ENCODE measurements around the gene TSPAN12. TPM values are rescaled to one million over a fixed set of nuclear protein-coding genes. Genes with fewer than 3 reads are reported as not detected.

Gene TSPAN12
- total and polyA plus RNA-seq, 8 donors: 25.7 to 52.3 (median 44.0) TPM

DNA sequence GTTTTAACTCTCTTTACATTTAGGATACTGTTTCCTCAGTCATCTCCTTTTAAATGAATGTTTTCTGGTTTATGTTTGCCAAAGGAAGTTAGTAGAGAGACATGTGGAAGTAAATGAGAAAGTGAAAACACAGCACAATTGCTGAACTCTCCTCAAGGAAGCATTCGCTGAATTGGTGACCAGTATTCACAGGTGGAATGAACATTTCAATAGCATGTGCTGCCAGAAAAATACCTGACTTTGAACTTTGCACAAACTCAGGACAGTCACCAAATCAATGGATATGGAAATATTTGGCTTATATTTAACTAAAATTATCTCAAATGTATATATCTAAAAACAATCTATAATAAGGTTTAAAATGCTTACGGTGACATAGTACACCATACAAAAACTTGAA, 28.5 kb downstream of the TSPAN12 start:
- Histone ChIP-seq H3K36me3 (no peaks in the 10 kb centered on the region), H3K4me1 (no peaks in the 10 kb centered on the region), H3K27ac (no peak overlapping the region), H3K9me3 (no peaks in the 10 kb centered on the region), H3K27me3 (no peaks in the 10 kb centered on the region), H3K4me3 (no peak overlapping the region)
- intact Hi-C loops (cut with DNase I): no loop called here
- ATAC-seq (no peak), DNase-seq (no peak)
- TF ChIP-seq, protein P1, sequence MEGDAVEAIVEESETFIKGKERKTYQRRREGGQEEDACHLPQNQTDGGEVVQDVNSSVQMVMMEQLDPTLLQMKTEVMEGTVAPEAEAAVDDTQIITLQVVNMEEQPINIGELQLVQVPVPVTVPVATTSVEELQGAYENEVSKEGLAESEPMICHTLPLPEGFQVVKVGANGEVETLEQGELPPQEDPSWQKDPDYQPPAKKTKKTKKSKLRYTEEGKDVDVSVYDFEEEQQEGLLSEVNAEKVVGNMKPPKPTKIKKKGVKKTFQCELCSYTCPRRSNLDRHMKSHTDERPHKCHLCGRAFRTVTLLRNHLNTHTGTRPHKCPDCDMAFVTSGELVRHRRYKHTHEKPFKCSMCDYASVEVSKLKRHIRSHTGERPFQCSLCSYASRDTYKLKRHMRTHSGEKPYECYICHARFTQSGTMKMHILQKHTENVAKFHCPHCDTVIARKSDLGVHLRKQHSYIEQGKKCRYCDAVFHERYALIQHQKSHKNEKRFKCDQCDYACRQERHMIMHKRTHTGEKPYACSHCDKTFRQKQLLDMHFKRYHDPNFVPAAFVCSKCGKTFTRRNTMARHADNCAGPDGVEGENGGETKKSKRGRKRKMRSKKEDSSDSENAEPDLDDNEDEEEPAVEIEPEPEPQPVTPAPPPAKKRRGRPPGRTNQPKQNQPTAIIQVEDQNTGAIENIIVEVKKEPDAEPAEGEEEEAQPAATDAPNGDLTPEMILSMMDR (IDR thresholded peaks at IDR 0.05): no peak

- Histone ChIP-seq H3K27me3 (no peaks in the 10 kb centered on the region), H3K4me1 (no peaks in the 10 kb centered on the region), H3K4me3 (no peak overlapping the region), H3K27ac (no peak overlapping the region), H3K36me3 (no peaks in the 10 kb centered on the region), H3K9me3 (no peaks in the 10 kb centered on the region)
- TF ChIP-seq, protein P1 (IDR thresholded peaks at IDR 0.05): no peak
- ATAC-seq: no peak
- DNase-seq: no peak
- intact Hi-C loops (cut with DNase I): no loop called here
Observed at GRCh38 chr7:120828528-120828927, 29.4 kb downstream of the TSPAN12 start.

- Histone ChIP-seq H3K4me1 (no peaks in the 10 kb centered on the region), H3K36me3 (no peaks in the 10 kb centered on the region), H3K27me3 (no peaks in the 10 kb centered on the region), H3K27ac (no peak overlapping the region), H3K4me3 (no peak overlapping the region), H3K9me3 (no peaks in the 10 kb centered on the region)
- TF ChIP-seq, protein P1 (IDR thresholded peaks at IDR 0.05): no peak
- DNase-seq (no peak), ATAC-seq (no peak)
- intact Hi-C loops (cut with DNase I): no loop called here
Observed at GRCh38 chr7:120827371-120828118, 30.4 kb downstream of the TSPAN12 start.

DNA sequence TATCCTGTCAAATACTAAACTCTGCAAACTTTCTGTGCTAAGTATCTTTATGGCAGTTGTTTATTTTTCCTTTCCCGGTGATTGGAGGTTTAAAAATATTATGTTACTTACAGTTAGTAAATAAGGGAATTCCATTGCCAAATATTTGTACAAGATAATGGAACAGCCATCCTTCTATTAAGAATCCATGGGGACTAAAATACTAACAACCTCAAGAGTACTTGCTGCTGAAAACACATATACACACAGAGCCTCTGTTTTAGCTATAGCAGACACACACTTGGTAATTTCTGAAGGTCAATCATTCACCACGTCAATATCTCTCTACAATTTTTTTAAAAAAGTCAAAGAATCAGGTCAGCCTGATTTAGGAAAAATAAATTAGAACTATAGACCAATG, 32.4 kb downstream of the TSPAN12 start:
- no peak for DNase-seq
- no peak overlapping the region for H3K4me3 ChIP-seq
- no peaks in the 10 kb centered on the region for H3K27me3 ChIP-seq
- no peaks in the 10 kb centered on the region for H3K9me3 ChIP-seq
- H3K4me1 ChIP-seq: no peaks in the 10 kb centered on the region
- intact Hi-C loops (cut with DNase I): no loop called here
- no peak for ATAC-seq
- no peaks in the 10 kb centered on the region for H3K36me3 ChIP-seq
- no peak overlapping the region for H3K27ac ChIP-seq
- TF ChIP-seq, protein P1 (IDR thresholded peaks at IDR 0.05): no peak

GRCh38 chr7:120825152-120825551, 32.8 kb downstream of the TSPAN12 start:
- H3K27ac ChIP-seq: no peak overlapping the region
- no peaks in the 10 kb centered on the region for H3K36me3 ChIP-seq
- H3K9me3 ChIP-seq: no peaks in the 10 kb centered on the region
- no peaks in the 10 kb centered on the region for H3K27me3 ChIP-seq
- ATAC-seq (no peak), DNase-seq (no peak)
- H3K4me3 ChIP-seq: no peak overlapping the region
- no peaks in the 10 kb centered on the region for H3K4me1 ChIP-seq
- TF ChIP-seq, protein P1 (IDR thresholded peaks at IDR 0.05): no peak
- intact Hi-C loops (cut with DNase I): no loop called here
